GM18502 (cell line): ENCODE data around the gene SF3B2.
"Not testable (repeated sequence)": the region's sequence is repeated elsewhere in the genome, so short reads cannot be mapped to it uniquely, and the experiment has no call there.

Experiments used
- ATAC-seq: cut with Tn5 transposase; IDR thresholded peaks from one replicate; pipeline ENCODE4 v1.9.1; 2021; ENCODE audit warnings: mild to moderate bottlenecking; ENCODE audit not compliant: unreplicated experiment, poor library complexity

SF3B2 gene, protein sequence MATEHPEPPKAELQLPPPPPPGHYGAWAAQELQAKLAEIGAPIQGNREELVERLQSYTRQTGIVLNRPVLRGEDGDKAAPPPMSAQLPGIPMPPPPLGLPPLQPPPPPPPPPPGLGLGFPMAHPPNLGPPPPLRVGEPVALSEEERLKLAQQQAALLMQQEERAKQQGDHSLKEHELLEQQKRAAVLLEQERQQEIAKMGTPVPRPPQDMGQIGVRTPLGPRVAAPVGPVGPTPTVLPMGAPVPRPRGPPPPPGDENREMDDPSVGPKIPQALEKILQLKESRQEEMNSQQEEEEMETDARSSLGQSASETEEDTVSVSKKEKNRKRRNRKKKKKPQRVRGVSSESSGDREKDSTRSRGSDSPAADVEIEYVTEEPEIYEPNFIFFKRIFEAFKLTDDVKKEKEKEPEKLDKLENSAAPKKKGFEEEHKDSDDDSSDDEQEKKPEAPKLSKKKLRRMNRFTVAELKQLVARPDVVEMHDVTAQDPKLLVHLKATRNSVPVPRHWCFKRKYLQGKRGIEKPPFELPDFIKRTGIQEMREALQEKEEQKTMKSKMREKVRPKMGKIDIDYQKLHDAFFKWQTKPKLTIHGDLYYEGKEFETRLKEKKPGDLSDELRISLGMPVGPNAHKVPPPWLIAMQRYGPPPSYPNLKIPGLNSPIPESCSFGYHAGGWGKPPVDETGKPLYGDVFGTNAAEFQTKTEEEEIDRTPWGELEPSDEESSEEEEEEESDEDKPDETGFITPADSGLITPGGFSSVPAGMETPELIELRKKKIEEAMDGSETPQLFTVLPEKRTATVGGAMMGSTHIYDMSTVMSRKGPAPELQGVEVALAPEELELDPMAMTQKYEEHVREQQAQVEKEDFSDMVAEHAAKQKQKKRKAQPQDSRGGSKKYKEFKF

DNA sequence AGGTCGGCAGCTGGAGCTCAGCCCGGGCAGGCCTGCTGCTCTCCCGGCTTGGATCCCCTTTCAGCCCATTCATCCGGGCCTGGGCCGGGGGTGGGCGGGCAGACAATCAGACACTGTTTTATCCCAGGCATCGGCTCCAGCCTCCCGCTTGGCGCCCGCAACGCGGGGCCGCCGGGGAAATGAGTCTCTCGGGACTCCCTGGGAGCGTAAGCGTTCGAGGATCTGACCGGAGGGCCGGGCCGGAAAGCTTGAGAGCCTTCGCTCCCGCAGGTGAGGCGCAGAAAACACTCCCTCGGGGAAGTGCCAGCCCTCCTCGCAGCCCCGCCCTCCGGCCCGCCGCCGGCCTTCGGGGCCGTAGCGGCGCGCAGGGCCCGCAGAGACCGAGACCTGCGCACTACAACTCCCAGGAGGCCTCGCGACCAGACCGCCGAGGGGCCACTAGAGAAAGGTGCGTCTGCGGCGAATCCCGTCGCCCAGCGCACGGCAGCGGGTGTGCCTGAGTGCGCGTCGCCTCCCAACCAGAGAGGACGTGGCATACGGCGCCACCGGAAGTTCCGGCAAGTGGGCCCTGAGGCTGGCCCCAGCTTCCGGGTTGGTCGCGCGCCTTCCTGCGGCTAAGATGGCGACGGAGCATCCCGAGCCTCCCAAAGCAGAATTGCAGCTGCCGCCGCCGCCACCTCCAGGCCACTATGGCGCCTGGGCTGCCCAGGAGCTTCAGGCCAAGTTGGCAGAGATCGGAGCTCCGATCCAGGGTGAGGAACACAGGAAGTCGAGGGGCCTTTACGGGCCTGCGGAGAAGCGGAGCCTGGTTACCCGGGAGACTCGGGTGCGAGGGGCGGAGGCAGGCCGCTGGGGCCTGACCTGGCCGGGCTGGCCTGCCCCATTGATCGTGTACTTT lies at the start of gene SF3B2:
TSS of gene SF3B2 (plus strand) at position 599 of the 898 bp plus-strand sequence. CDS start at position 620, 21 bp downstream.
- peak; percentile 91 for ATAC-seq

DNA sequence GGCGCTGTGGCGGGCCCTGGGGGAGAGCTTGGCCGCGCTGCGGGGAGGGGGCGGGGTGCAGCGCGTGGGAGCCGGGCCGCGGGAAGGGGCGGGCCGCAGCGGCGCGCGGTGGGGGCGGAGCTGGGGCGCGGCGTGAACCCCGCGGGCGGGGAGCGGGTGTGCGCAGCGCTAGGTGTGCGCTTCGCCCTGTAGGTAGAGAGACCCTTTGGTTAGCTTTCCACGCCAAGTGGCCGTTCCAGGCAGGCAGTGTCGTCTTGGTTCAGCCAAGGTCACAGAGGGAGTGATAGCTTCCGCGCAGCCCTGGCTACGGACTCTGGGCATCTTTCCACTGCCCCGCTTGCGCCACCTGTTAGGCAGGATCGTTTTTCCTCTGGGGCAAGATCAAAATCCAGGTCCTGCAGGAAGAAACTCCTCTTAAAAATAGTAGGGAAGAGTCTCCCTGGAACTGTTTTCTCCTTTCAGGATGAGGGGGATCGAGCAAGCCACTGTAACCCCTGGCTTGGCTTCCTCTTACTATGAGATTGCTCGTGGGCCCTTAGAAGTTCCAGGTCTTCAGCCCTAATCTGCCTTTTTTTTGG lies 49.4 kb upstream of the SF3B2 start:
- ATAC-seq = peak; percentile 42

DNA sequence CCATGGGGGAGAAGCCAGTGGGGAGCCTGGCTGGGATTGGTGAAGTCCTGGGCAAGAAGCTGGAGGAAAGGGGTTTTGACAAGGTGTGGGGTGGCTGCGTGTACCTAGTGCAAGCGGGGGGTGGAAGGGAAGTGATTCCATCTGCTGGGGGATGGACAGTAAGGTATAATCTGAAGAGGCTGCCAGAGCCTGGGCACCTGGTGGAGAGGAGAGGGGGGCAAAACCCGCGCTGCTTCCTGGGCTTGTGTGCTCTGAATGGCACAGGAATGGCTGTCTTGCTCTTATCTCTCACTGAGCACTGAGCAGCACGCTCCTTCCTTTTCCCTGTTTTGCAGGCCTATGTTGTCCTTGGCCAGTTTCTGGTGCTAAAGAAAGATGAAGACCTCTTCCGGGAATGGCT lies 48.9 kb upstream of the SF3B2 start:
- no peak for ATAC-seq

DNA sequence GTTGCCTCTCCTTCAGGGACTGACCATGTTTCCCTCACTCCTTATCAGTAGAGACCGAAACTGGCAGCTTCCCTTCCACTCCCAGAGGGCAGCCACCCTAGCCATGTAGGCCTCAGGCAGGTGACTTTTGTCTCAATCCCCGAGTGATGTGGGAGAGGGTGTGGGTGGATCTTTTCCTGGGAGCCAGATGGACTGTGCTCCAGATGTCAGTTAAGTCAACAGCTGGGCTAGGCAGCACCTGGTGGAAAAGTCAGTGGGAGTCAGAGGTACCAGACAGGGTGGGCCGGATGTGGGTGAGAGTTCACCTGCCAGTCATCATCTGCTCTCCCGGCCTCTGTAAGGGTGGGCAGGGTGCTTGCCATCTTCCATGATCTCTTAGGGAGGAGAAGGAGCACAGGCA lies 48.0 kb upstream of the SF3B2 start:
- ATAC-seq = no peak

DNA sequence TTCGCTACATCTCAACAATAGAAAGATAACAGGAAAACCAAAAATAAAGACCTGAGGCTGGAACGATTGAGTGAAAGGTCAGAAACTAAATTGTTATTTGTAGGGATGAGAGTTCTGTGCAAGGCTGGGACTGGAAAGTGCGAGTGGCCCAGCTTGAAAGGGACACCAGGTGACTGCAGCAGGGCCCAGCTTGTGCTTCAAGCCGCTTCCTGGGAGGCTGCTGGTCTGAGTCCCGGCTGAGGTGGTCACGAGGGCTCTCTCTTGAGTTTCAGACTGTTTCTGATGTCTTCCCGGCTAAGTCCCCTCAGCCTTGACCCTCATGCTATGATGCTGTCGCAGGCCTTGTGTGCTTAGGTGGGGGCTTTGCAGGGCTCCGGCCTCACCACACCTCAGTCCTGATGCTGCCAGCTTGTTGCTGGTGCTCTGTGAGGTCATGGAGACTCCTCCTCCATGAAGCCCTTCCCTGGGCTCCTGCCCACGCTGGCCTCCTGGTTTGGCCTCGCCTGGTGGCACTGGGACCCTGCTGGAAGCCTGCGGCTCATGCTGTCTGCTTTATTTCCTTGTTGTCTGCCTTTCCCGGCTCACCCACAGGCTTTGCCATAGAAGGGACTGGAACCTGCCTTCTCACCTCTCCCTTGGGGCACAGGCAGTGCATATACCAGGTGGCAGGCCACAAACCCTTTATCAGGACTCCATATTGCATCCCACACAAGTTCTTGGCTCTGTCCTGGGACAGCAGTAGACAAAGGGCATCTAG lies 45.9 kb upstream of the SF3B2 start:
- ATAC-seq = no peak

DNA sequence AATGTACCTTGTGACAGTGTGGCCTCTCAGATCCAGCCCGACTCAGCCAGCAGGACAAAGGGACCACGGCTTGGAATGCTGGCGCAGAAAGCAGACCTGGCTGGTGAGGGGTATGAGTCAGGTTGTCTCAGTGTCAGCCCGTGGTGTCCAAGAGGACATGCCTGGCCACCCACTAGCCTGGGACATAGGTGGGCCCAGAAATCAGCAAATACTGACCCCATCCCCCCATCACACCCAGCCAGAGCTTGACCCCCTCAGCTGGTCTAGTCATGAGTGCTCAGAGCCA lies 45.3 kb upstream of the SF3B2 start:
- ATAC-seq = no peak

DNA sequence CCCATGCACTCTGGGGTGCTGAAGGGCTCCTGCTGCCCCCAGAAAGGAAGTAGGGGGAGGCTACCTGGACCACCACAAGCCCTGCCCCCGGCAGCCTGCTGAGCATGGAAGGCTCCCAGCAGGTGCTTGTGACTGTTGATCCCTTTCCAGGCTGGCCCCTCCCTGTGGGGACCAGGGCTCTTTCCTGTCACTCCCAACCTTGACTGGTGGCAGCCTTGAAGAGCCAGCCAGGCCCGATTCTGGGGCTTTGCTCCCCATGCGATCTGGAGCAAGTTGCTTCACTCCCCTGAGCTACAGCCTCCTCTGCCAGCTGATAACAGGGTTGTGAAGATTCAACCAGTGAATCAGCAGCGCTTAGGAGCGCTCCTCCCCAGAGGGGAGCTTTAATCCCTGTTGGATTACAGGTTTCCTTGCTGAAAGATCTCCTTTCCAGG lies 44.9 kb upstream of the SF3B2 start:
- no peak for ATAC-seq

DNA sequence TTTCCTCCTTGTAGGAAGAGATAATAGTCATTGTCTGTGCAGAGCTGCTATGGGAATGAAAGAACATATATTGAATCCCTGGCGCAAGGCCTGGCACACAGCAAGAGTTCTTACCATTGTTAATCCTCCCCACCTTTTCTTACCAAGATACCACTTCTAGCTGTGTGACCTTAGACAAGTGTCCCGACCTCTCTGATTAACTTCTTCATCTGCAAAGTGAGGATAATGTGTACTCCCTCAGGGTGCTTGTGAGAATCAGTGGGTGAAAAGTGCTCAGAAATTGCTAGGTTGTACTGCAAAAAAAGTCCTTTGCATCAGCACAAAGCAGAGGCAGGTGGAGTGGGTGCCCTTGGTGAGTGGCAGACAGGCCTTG lies 44.1 kb upstream of the SF3B2 start:
- no peak for ATAC-seq

DNA sequence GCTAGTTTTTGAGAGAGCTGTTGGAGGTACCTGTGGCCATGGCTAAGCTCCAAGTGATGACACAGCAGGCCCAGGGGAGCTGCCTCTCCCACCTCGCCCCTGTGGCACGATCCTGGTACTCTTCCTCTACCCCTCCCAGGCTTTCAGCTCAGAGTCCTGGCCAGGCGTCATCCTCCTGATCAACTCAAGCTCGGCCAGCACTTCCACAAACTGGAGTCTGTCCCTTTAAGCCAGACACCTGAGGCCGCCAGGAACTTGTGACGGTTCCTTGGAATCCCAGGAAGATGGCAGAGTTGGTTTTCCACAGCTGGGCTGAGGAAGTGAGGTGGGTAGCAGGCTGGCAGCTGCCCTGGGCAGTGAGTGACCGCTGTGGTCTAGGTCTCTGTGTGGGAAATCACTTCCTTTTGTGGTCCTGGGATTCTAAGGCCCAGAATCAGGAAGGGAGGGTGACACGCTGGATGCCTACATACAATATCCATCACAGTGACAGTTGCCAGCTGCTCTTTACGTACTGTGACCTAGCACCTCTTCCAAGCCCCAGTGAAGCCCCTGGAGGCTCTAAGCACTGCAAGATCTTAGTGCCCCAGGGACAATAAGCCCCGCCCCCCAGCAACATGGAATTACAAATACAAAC lies 43.6 kb upstream of the SF3B2 start:
- ATAC-seq = no peak

DNA sequence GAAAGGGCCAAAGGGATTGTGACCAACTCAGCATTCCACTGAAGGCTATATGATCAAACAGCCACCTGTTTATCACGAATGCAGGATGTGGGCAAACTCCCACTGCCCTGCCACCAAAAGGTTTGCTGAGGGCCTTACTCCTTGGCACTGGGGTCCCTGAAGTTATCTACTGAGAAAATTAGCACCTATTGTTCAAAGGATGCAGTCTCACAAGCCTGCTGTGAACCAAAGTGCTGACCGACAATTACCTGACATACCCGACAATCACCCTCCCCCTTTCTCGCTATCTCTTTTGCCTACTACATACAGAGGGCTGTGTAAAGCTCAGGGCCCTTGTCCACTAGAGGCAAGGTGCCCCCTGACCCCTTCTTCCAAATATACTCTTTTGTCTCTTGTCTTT lies 42.1 kb upstream of the SF3B2 start:
- ATAC-seq = not testable (repeated sequence)

DNA sequence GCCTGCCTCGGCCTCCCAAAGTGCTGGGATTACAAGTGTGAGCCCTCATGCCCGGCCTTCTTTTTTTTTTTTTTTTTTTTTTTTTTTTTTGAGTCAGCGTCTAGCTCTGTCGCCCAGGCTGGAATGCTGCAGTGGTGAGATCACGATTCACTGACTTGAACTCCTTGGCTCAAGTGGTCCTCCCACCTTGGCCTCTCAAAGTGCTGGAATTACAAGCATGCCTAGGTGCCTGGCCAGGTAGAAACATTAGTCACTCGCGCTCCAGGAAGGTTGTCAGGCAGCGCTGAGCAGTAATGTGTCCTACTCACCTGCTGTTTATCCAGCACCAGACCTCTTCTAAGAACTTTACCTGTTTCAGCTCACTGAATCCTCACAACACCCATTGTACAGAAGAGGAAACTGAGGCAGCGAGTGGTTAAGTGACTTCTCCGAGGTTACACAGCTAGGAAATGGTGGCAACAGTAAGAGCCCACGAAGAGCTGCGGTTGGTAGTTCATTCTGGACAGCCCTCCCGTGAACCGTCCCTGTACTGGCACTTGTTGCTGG lies 40.9 kb upstream of the SF3B2 start:
- no peak for ATAC-seq

DNA sequence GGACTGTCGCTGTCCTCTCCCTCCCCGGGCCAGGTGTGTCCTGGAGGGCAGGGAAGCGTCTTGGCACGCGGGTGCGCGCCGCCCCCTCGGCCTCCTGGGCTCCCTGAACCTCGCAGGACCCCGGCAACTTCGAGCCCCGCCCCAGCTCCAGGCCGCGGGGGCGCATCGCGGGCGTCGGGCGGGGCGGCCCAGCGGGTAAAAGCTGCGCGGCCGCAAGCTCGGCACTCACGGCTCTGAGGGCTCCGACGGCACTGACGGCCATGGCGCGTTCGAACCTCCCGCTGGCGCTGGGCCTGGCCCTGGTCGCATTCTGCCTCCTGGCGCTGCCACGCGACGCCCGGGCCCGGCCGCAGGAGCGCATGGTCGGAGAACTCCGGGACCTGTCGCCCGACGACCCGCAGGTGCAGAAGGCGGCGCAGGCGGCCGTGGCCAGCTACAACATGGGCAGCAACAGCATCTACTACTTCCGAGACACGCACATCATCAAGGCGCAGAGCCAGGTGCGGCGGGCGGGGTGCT lies 40.3 kb upstream of the SF3B2 start, which contains the start of gene CST6:
TSS of gene CST6 (plus strand) at position 224 of the 519 bp plus-strand sequence. CDS start at position 261, 37 bp downstream.
- no peak for ATAC-seq

DNA sequence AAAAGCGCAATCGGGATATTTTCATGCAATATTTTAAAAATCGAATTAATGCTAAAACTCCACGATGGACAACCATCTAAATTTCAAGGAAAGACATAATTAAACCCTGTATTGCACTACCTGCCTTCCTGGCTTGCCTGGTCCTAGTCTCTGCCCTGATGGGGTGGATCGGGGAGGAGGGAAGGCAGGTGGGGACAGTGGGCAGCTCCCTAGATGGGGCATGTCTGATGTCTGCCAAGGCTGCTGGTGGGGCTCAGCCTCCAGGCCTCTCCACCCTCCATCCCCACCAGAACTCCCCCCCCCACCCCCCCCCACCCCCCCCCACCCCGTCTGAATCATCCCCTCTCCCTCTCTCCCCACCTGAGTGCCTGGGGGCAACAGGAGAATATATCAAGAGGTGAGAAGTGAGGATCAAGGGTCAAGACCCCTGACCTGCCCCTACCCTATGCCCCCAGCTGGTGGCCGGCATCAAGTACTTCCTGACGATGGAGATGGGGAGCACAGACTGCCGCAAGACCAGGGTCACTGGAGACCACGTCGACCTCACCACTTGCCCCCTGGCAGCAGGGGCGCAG lies 39.7 kb upstream of the SF3B2 start:
- ATAC-seq = no peak

DNA sequence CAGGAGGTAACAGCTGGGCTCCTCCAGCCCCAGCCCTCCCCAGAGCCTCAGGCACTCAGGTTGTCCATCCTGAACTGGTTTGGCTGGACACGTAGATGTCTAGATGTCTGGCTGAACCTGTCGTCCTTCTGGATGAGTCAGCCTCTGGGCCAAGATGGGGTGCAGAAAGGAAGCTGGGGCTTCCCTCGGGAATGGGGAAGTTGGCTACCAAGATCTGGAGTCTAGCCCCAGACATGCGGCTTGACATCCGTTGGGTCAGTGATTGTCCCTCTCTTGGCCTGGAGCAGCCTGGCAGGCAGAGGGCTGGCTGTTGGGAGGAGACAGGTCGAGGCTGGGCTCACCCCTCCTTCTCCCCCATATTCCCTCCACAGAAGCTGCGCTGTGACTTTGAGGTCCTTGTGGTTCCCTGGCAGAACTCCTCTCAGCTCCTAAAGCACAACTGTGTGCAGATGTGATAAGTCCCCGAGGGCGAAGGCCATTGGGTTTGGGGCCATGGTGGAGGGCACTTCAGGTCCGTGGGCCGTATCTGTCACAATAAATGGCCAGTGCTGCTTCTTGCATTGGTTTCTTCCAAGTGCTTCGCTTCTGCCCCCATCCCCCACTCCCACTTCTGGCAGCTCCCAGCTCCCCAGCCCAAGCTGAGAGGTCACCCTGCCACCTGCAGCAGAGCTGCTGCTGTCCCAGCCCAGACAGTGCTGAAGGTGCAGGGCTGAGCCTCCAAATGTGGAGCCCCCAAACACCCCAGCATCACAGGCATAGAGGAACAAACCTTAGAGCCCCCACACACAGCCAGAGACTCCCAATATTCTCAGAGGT lies 39.0 kb upstream of the SF3B2 start:
- no peak for ATAC-seq

DNA sequence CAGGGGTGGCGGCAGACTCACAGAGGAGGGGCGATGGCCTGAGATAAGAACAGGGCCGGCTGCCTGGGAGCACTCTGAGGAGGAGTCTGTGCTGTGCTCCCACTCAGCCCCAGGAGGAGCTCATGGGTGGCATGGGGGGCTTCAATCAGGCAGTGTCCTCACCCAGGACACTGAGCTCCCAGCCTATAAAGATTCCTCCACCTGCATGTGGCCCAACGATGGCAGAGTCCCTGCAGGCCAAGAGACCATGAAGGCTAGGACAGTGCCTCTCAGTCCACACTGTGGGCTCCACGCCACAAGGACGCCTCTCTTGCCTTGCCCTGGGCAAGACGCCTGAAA lies 38.4 kb upstream of the SF3B2 start:
- no peak for ATAC-seq

DNA sequence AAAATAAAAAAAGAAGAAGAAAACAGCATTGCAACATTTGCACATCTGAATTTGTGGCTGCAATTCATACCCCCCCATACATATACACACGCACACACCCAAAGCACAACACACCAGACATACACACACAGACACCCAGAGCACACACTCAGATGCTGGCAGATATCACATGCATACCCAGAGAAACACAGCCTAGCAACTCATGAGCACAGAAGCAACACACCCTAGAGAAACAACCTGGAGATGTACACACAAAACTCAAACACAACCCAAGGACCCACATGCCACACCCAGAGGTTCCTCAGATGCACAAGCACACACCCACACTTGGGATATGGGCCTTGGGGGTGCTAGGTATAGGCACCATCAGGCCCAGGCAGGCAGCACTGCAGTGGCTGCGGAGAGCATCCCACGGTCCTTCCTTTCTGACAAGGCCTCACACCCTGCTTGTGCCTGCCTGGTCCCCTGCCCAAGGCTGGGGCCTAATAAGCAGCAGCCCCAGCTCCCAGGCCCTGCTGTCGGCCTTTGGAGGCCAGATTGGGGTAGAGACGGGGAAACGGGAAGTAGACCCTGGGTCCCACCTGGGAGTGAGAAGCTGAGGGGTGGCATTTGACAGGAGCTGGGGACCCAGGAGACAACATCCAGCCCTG lies 37.2 kb upstream of the SF3B2 start:
- ATAC-seq = no peak

DNA sequence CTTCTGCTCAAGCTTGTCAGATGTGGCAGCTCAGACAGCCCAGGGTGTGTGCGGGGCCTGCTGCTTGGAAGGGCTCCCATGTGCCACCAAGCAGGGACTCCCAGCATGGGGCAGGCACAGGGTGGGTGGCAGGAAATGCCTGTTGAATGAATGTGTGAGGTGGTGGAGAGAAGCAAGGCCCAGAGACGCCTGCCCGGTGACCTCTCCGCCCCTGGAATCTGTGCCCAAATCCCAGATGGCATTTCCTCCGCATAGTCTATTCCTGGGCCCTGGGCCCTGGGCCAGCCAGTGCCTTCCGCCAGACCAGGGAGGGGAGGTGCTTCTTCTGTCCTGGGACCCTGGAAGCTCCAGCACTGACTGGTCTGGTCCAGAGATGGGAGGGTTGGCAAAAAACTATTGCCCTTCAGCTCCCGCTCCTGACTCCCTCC lies 36.7 kb upstream of the SF3B2 start:
- ATAC-seq = no peak
